ENCODE results near the gene CGB2. TPM values are rescaled to one million over a fixed set of nuclear protein-coding genes. Genes with fewer than 3 reads are reported as not detected.

CGB2 gene
- total and polyA plus RNA-seq, 2 donors (not counting 1 experiment from before 2014, with no cell fraction given), result not detected

GRCh38 chr19:48990400-48990799 lies 41.3 kb upstream of the CGB2 start:
- Mint-ChIP-seq H3K9me3 (ENCODE audit: insufficient read depth) (no peaks in the 10 kb centered on the region), H3K27me3 (no peaks in the 10 kb centered on the region), H3K27ac (no peak overlapping the region), H3K4me3 (peak overlapping the region; percentile 39), H3K4me1 (peaks cover 39% of the 10 kb centered on the region)
- no peak overlapping the region for H3K9ac ChIP-seq (ENCODE audit: low read length)
- H3K9me3 ChIP-seq (ENCODE audit: control extremely low read depth in 1 of 3, control insufficient read depth in 2 of 3, insufficient read depth in 1 of 3, low read length in 2 of 3), result no peaks in the 10 kb centered on the region
- peaks cover 0 to 10% of the 10 kb centered on the region in 2 experiments for H3K36me3 ChIP-seq (replicated peaks in 1 of 2; ENCODE audit: control extremely low read depth in 1 of 2, control insufficient read depth in 1 of 2, extremely low read depth in 1 of 2, insufficient read depth in 2 of 2, low read length in 1 of 2)
- intact Hi-C loops (cut with micrococcal nuclease), result loop anchor here (10.0 kb wide), 1 partner anchor 124 kb away; the partner anchor contains the start of genes C19orf73, LIN7B and PPFIA3
- H3K27me3 ChIP-seq (replicated peaks in 1 of 4; ENCODE audit: control extremely low read depth in 1 of 4, control insufficient read depth in 3 of 4, insufficient read depth in 4 of 4, low read length in 3 of 4), result no peaks in the 10 kb centered on the region
- no peak for TF ChIP-seq EZH2 (IDR thresholded peaks at IDR 0.05; ENCODE audit: borderline replicate concordance, insufficient read depth, low read depth, low read length, poor library complexity, severe bottlenecking)
- TF ChIP-seq, protein P1, sequence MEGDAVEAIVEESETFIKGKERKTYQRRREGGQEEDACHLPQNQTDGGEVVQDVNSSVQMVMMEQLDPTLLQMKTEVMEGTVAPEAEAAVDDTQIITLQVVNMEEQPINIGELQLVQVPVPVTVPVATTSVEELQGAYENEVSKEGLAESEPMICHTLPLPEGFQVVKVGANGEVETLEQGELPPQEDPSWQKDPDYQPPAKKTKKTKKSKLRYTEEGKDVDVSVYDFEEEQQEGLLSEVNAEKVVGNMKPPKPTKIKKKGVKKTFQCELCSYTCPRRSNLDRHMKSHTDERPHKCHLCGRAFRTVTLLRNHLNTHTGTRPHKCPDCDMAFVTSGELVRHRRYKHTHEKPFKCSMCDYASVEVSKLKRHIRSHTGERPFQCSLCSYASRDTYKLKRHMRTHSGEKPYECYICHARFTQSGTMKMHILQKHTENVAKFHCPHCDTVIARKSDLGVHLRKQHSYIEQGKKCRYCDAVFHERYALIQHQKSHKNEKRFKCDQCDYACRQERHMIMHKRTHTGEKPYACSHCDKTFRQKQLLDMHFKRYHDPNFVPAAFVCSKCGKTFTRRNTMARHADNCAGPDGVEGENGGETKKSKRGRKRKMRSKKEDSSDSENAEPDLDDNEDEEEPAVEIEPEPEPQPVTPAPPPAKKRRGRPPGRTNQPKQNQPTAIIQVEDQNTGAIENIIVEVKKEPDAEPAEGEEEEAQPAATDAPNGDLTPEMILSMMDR (IDR thresholded peaks at IDR 0.05), result no peak
- 94% methylated on average over 4 of the region's 4 CpGs for WGBS (ENCODE audit: insufficient coverage)
- H2AFZ ChIP-seq (ENCODE audit: insufficient read depth, low read depth, low read length, poor library complexity, severe bottlenecking), result no peak overlapping the region
- H3K4me1 ChIP-seq (ENCODE audit: control insufficient read depth in 2 of 2, insufficient read depth in 2 of 2, low read length in 2 of 2), result peaks cover 15 to 27% of the 10 kb centered on the region in 2 donors
- no peak overlapping the region for H3K4me2 ChIP-seq (replicated peaks; ENCODE audit: low read depth, low read length, poor library complexity, severe bottlenecking)
- DNase-seq (no peak), ATAC-seq (ENCODE audit: low read depth) (no peak)
- H3K79me2 ChIP-seq (ENCODE audit: control insufficient read depth, insufficient read depth, low read length), result peaks cover 41% of the 10 kb centered on the region
- ChIA-PET POLR2A (no interaction called here), CTCF (no interaction called here)
- peaks cover 6% of the 10 kb centered on the region for H4K20me1 ChIP-seq (ENCODE audit: control insufficient read depth, insufficient read depth, low read length, poor library complexity, severe bottlenecking)
- H3K4me3 ChIP-seq (ENCODE audit: control extremely low read depth in 1 of 5, extremely low read depth in 1 of 5, insufficient read depth in 1 of 5, low read depth in 2 of 5, low read length in 4 of 5), result no peak overlapping the region
- H3K27ac ChIP-seq (ENCODE audit: low read length in 2 of 2), result no peak overlapping the region

DNA sequence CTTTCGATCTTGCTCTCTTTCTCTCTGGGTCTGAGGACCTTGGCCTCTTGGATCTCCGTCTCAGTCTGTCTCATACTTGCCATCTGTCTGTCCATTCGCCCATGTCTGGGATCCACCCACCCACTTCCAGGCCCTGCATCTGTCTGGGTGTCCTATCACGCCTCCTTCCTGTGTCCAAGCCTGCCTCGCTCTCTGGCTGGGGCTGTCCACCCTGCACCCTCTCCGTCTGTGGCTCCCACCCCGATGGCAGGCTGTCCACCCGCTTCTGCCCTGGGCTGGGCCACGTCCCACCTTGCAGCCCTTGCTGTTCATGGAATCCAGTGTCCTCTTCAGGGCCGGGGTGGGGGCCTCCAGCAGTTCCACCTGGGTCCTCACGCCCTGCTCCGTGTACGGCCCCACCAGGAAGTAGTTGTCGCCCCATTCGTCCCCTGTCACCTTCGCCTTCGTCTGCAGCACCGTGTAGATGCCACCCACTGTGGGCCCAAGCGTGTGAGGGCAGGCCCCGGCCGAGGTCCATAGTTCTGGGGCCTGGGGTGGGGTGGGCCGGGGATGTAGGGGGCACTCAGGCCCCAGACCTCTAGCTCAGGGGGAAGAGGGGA lies 40.6 kb upstream of the CGB2 start:
- no peaks in the 10 kb centered on the region for H3K9me3 ChIP-seq (ENCODE audit: control extremely low read depth in 1 of 3, control insufficient read depth in 2 of 3, insufficient read depth in 1 of 3, low read length in 2 of 3)
- Mint-ChIP-seq H3K27me3 (no peaks in the 10 kb centered on the region), H3K4me1 (peaks cover 39% of the 10 kb centered on the region), H3K27ac (no peak overlapping the region), H3K4me3 (peak overlapping the region; percentile 26), H3K9me3 (ENCODE audit: insufficient read depth) (no peaks in the 10 kb centered on the region)
- ATAC-seq (ENCODE audit: low read depth) (no peak), DNase-seq (no peak)
- H3K27ac ChIP-seq (ENCODE audit: low read length in 2 of 2), result no peak overlapping the region
- H3K9ac ChIP-seq (ENCODE audit: low read length), result no peak overlapping the region
- no peaks in the 10 kb centered on the region for H3K27me3 ChIP-seq (replicated peaks in 1 of 4; ENCODE audit: control extremely low read depth in 1 of 4, control insufficient read depth in 3 of 4, insufficient read depth in 4 of 4, low read length in 3 of 4)
- no peak overlapping the region for H3K4me3 ChIP-seq (ENCODE audit: control extremely low read depth in 1 of 5, extremely low read depth in 1 of 5, insufficient read depth in 1 of 5, low read depth in 2 of 5, low read length in 4 of 5)
- H4K20me1 ChIP-seq (ENCODE audit: control insufficient read depth, insufficient read depth, low read length, poor library complexity, severe bottlenecking), result peaks cover 6% of the 10 kb centered on the region
- no peak for TF ChIP-seq EZH2 (IDR thresholded peaks at IDR 0.05; ENCODE audit: borderline replicate concordance, insufficient read depth, low read depth, low read length, poor library complexity, severe bottlenecking)
- TF ChIP-seq, protein P1 (IDR thresholded peaks at IDR 0.05), result no peak
- intact Hi-C loops (cut with micrococcal nuclease), result loop anchor here (10.0 kb wide), 1 partner anchor 124 kb away; the partner anchor contains the start of genes C19orf73, LIN7B and PPFIA3
- ChIA-PET POLR2A (no interaction called here), CTCF (interaction anchor here (1.6 to 3.4 kb wide), 2 partner anchors 20 to 25 kb away, joined by 4 to 17 read pairs; no protein-coding TSS in a partner anchor)
- peak overlapping the region; percentile 1 for H3K4me2 ChIP-seq (replicated peaks; ENCODE audit: low read depth, low read length, poor library complexity, severe bottlenecking)
- peaks cover 48% of the 10 kb centered on the region for H3K79me2 ChIP-seq (ENCODE audit: control insufficient read depth, insufficient read depth, low read length)
- WGBS (ENCODE audit: insufficient coverage), result 98% methylated on average over 18 of the region's 22 CpGs
- H3K4me1 ChIP-seq (ENCODE audit: control insufficient read depth in 2 of 2, insufficient read depth in 2 of 2, low read length in 2 of 2), result peaks cover 15 to 27% of the 10 kb centered on the region in 2 donors
- no peak overlapping the region for H2AFZ ChIP-seq (ENCODE audit: insufficient read depth, low read depth, low read length, poor library complexity, severe bottlenecking)
- peaks cover 0 to 7% of the 10 kb centered on the region in 2 experiments for H3K36me3 ChIP-seq (replicated peaks in 1 of 2; ENCODE audit: control extremely low read depth in 1 of 2, control insufficient read depth in 1 of 2, extremely low read depth in 1 of 2, insufficient read depth in 2 of 2, low read length in 1 of 2)

All from B cell (primary cell).